SK-N-MC (cell line): ENCODE data around the gene KRT16.

Experiments
- EZH2 ChIP-seq: fragments of 200-600 bp; sonication (generic); IDR thresholded peaks from one replicate; pipeline ENCODE4 v1.6.1; 2017; ENCODE audit warnings: antibody characterized with exemption
- POLR2AphosphoS5 ChIP-seq: IDR thresholded peaks from 2 replicates; pipeline ENCODE4 v1.6.1; 2012; ENCODE audit warnings: mild to moderate bottlenecking, low read depth, low read length, borderline replicate concordance

DNA sequence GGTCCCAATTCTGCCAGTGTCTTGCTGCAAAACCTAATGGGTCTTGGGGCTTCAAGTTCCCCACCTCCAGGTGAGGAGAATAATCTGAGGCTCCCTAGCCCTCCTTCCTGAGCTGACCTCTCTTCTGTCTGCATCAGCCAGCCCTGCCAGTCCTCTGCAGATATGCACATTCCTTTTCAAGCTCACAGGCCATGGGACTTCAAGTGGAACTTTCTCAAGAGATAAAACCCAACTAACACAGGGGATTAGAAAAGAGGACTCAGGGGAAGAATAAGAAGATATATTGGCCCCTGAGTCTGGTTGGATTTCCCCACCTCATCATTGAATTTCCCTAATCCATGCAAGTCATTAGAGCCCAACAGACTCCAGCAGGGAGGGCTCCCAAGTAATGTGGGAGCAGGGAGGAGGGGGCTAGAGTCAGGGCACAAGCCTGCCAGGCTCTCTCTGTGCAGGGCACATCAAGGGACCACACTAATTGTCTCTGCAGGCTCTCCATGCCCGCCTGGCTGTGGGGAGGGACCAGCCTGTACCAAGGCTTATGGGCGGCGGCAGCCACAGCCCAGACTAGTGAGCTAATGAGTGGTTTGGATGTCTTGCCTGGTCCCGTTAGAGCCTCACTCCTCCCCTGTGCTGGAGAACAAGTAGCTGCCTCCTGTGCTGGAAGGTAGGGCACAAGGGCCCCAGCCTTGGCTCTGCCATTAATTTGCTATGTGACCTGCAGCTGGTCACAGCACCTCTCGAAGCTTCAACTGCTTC, 27.1 kb downstream of the KRT16 start:
- TF ChIP-seq EZH2 (no peak), POLR2AphosphoS5 (no peak)
